ENCODE data around the gene SPCS3.

The SPCS3 gene

DNA sequence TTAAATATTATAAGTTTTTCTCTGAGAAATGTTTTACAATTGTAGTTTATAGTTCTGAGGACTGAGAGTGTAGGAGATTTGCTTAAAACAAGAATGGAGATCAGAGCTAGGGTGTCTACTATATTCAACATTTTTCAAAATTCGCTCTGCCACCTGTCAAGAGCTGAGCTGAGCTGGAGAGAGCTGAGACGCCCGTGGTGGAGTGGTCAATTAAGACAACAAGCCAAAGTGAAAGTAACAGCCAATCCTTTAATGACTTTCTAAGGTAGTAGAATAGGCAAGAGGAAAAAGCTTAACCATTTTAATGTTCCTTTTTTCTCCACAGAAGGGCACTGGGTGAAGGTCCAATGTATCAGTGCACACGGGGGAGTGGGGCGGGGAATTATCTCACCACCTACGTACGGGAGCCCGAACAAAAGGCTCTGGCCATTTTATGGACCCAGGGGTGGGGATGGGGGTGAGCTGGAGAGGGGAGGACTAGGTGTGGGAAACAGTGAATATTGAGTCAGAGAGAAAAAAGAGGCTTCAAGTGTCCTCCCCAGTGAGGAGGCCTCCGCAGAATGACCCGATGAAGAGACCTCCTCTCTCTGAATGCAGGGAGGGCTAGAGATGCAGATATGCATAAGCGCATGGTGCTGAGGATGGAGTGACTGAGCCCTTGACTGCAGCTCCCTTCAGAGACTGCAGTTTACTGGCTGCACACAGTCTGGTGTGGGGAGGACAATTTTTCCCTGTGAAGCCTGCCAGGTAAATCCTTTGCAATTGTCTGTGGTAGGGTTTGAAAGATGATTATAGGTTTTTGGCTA lies 60.8 kb downstream of the SPCS3 start:
- no peaks in the 10 kb centered on the region for H3K9me3 ChIP-seq (ENCODE audit: insufficient read depth, low read depth, low read length)
- no peaks in the 10 kb centered on the region for H3K4me1 ChIP-seq (ENCODE audit: insufficient read depth, low read length)
- no peak overlapping the region for H3K27ac ChIP-seq (ENCODE audit: low read depth, low read length)
- no peak overlapping the region for H3K9ac ChIP-seq (ENCODE audit: low read depth, low read length)
- WGBS = 92% methylated on average over 11 of the region's 11 CpGs
- H3K27me3 ChIP-seq (ENCODE audit: insufficient read depth, low read length) = no peaks in the 10 kb centered on the region
- no peak overlapping the region for H3K4me3 ChIP-seq (ENCODE audit: low read length)
- H3K36me3 ChIP-seq (ENCODE audit: insufficient read depth, low read length) = no peaks in the 10 kb centered on the region

All from HUES64 (cell line).